Central memory CD8-positive, alpha-beta T cell (primary cell): ENCODE results near the gene UPK3A.

Source experiments
- ATAC-seq: fragments of 150-1000 bp; cut with Tn5 transposase; replicated peaks from 2 replicates; pipeline ENCODE4 v1.10.0; 2022; ENCODE audit warnings: mild to moderate bottlenecking, moderate FRiP score, moderate number of reproducible peaks; ENCODE audit not compliant: poor library complexity, severe bottlenecking; ENCODE audit errors: extremely low read depth
- DNase-seq, 2 donors: peaks; one replicate each; pipeline ENCODE4 v3.0.0; 2021; ENCODE audit warnings: low spot score in 2 of 2
- H3K27ac Mint-ChIP-seq: one replicate; pipeline ENCODE4 v1.8.0; 2022; ENCODE audit warnings: low read depth, mild to moderate bottlenecking, moderate library complexity, mixed read lengths
- H3K27me3 Mint-ChIP-seq: one replicate; pipeline ENCODE4 v1.8.0; 2022; ENCODE audit warnings: mixed read lengths
- H3K36me3 Mint-ChIP-seq: one replicate; pipeline ENCODE4 v1.8.0; 2022; ENCODE audit warnings: mild to moderate bottlenecking, moderate library complexity, mixed read lengths; ENCODE audit not compliant: insufficient read depth
- H3K4me1 Mint-ChIP-seq: one replicate; pipeline ENCODE4 v1.8.0; 2022; ENCODE audit warnings: mixed read lengths
- H3K4me3 Mint-ChIP-seq: one replicate; pipeline ENCODE4 v1.8.0; 2022; ENCODE audit warnings: mild to moderate bottlenecking, moderate library complexity, mixed read lengths
- H3K9me3 Mint-ChIP-seq: one replicate; pipeline ENCODE4 v1.8.0; 2022; ENCODE audit warnings: mixed read lengths

Gene UPK3A

GRCh38 chr22:45335021-45335818, 50.5 kb downstream of the UPK3A start:
- peaks cover 9% of the 10 kb centered on the region for H3K4me1 Mint-ChIP-seq
- H3K9me3 Mint-ChIP-seq, result no peaks in the 10 kb centered on the region
- DNase-seq, result no peak
- H3K4me3 Mint-ChIP-seq, result no peak overlapping the region
- ATAC-seq, result no peak
- no peak overlapping the region for H3K27ac Mint-ChIP-seq
- peaks cover 55% of the 10 kb centered on the region for H3K36me3 Mint-ChIP-seq
- H3K27me3 Mint-ChIP-seq, result no peaks in the 10 kb centered on the region

- H3K27ac Mint-ChIP-seq, result no peak overlapping the region
- H3K9me3 Mint-ChIP-seq, result no peaks in the 10 kb centered on the region
Measured at GRCh38 chr22:45335854-45336522, 51.2 kb downstream of the UPK3A start.

GRCh38 chr22:45336971-45337431, 52.3 kb downstream of the UPK3A start:
- Mint-ChIP-seq H3K27me3 (no peaks in the 10 kb centered on the region), H3K4me3 (no peak overlapping the region), H3K27ac (no peak overlapping the region), H3K9me3 (no peaks in the 10 kb centered on the region), H3K36me3 (peaks cover 53% of the 10 kb centered on the region), H3K4me1 (peaks cover 9% of the 10 kb centered on the region)
- ATAC-seq (no peak), DNase-seq (no peak)

More at GRCh38 chr22:45335854-45336522, 51.2 kb downstream of the UPK3A start:
- DNase-seq (no peak), ATAC-seq (no peak)
- H3K27me3 Mint-ChIP-seq, result no peaks in the 10 kb centered on the region
- peaks cover 9% of the 10 kb centered on the region for H3K4me1 Mint-ChIP-seq
- peaks cover 53% of the 10 kb centered on the region for H3K36me3 Mint-ChIP-seq
- no peak overlapping the region for H3K4me3 Mint-ChIP-seq

GRCh38 chr22:45337536-45337935, 52.8 kb downstream of the UPK3A start:
- no peak for ATAC-seq
- DNase-seq, result no peak
- Mint-ChIP-seq H3K27ac (no peak overlapping the region), H3K27me3 (no peaks in the 10 kb centered on the region), H3K4me3 (no peak overlapping the region), H3K9me3 (no peaks in the 10 kb centered on the region), H3K4me1 (peaks cover 9% of the 10 kb centered on the region), H3K36me3 (peaks cover 50% of the 10 kb centered on the region)

- Mint-ChIP-seq H3K4me1 (peaks cover 7% of the 10 kb centered on the region), H3K4me3 (no peak overlapping the region), H3K27me3 (no peaks in the 10 kb centered on the region), H3K27ac (no peak overlapping the region), H3K9me3 (no peaks in the 10 kb centered on the region), H3K36me3 (peaks cover 57% of the 10 kb centered on the region)
- ATAC-seq (no peak), DNase-seq (no peak)
Measured at GRCh38 chr22:45338795-45339194, 54.0 kb downstream of the UPK3A start.

GRCh38 chr22:45340323-45340722, 55.6 kb downstream of the UPK3A start:
- H3K4me3 Mint-ChIP-seq, result no peak overlapping the region
- peaks cover 52% of the 10 kb centered on the region for H3K36me3 Mint-ChIP-seq
- no peaks in the 10 kb centered on the region for H3K27me3 Mint-ChIP-seq
- no peaks in the 10 kb centered on the region for H3K9me3 Mint-ChIP-seq
- no peaks in the 10 kb centered on the region for H3K4me1 Mint-ChIP-seq
- DNase-seq, result no peak
- no peak for ATAC-seq
- peak overlapping the region; percentile 50 for H3K27ac Mint-ChIP-seq

GRCh38 chr22:45341498-45341897, 56.7 kb downstream of the UPK3A start:
- Mint-ChIP-seq H3K4me1 (no peaks in the 10 kb centered on the region), H3K27ac (no peak overlapping the region), H3K4me3 (no peak overlapping the region), H3K36me3 (peaks cover 49% of the 10 kb centered on the region), H3K9me3 (no peaks in the 10 kb centered on the region), H3K27me3 (no peaks in the 10 kb centered on the region)
- DNase-seq, result no peak
- ATAC-seq, result no peak

GRCh38 chr22:45343143-45343542, 58.4 kb downstream of the UPK3A start:
- H3K27ac Mint-ChIP-seq, result no peak overlapping the region
- no peak overlapping the region for H3K4me3 Mint-ChIP-seq
- peaks cover 36% of the 10 kb centered on the region for H3K36me3 Mint-ChIP-seq

GRCh38 chr22:45344334-45344733, 59.6 kb downstream of the UPK3A start:
- H3K4me1 Mint-ChIP-seq, result no peaks in the 10 kb centered on the region
- no peak overlapping the region for H3K27ac Mint-ChIP-seq
- no peak for ATAC-seq
- H3K36me3 Mint-ChIP-seq, result peaks cover 33% of the 10 kb centered on the region
- no peaks in the 10 kb centered on the region for H3K9me3 Mint-ChIP-seq
- no peak overlapping the region for H3K4me3 Mint-ChIP-seq
- H3K27me3 Mint-ChIP-seq, result no peaks in the 10 kb centered on the region
- no peak for DNase-seq

More at GRCh38 chr22:45343143-45343542, 58.4 kb downstream of the UPK3A start:
- no peaks in the 10 kb centered on the region for H3K27me3 Mint-ChIP-seq
- H3K4me1 Mint-ChIP-seq, result no peaks in the 10 kb centered on the region
- ATAC-seq (no peak), DNase-seq (no peak)
- H3K9me3 Mint-ChIP-seq, result no peaks in the 10 kb centered on the region
